Peyer's patch (tissue), 4 donors: ENCODE measurements around the gene NOPCHAP1.

Experiments used
- POLR2A ChIP-seq, 2 donors: fragments of 450-650 bp; IDR thresholded peaks; one replicate each; pipeline ENCODE4 v1.5.1; 2017; ENCODE audit warnings: antibody characterized with exemption in 2 of 2, mild to moderate bottlenecking in 2 of 2, moderate library complexity in 2 of 2
- TF ChIP-seq, protein P1 (sequence below), 6 experiments: fragments of 450-650 bp in 4 of 6; fragments of 200-600 bp in 2 of 6; sonication (generic) in 1 of 6; IDR thresholded peaks; one replicate each; pipeline ENCODE4 v1.5.1; 2017 to 2019; ENCODE audit warnings: antibody characterized with exemption in 6 of 6, mild to moderate bottlenecking in 3 of 6, moderate library complexity in 1 of 6

DNA sequence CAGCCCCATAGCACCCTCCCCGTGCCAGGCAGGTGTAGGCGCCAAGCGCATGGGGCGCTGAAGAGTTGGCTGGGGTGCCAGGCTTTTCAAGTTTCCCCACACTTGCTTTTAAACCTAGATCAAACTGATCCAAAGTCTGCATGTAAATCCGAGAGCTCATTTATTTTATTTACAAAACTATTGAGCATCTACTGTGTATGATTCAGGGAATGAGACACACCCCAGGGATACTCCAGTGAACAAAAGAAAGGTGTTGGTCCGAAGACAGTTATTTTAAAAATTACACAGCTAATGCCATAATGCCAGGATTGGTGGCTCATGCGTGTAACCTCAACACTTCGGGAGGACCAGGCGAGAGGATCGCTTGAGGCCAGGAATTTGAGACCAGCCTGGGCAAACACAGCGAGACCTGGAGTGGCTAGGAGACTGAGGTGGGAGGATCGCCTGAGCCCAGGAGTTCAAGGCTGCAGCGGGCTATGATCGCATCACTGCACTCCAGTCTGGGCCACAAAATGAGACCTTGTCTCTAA lies 27.2 kb upstream of the NOPCHAP1 start:
- no peak for TF ChIP-seq POLR2A (IDR thresholded peaks at IDR 0.05)
- TF ChIP-seq, protein P1, sequence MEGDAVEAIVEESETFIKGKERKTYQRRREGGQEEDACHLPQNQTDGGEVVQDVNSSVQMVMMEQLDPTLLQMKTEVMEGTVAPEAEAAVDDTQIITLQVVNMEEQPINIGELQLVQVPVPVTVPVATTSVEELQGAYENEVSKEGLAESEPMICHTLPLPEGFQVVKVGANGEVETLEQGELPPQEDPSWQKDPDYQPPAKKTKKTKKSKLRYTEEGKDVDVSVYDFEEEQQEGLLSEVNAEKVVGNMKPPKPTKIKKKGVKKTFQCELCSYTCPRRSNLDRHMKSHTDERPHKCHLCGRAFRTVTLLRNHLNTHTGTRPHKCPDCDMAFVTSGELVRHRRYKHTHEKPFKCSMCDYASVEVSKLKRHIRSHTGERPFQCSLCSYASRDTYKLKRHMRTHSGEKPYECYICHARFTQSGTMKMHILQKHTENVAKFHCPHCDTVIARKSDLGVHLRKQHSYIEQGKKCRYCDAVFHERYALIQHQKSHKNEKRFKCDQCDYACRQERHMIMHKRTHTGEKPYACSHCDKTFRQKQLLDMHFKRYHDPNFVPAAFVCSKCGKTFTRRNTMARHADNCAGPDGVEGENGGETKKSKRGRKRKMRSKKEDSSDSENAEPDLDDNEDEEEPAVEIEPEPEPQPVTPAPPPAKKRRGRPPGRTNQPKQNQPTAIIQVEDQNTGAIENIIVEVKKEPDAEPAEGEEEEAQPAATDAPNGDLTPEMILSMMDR (IDR thresholded peaks at IDR 0.05): peak in 1 of 6 experiments; percentile 10
